ENCODE measurements around the gene LYG1.

DNA sequence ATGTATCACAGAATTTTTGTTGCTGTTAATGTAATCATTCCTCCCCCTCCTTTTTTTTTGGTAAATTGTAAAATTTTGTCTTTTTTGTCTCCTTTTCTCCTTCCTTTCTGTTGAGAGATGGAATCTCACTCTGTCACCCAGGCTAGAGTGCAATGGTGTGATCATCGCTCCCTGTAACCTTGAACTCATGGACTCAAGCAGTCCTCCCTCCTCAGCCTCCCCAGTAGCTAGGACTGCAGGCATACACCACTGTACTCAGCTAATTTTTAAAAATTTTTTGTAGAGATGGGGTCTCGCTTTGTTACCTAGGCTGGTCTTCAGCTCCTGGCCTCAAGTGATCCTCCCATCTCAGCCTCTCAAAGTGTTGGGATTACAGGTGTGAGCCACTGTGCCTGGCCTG lies 41.5 kb upstream of the LYG1 start:
- TF ChIP-seq CTCF (IDR thresholded peaks at IDR 0.05) (no peak), REST (IDR thresholded peaks at IDR 0.05; ENCODE audit: insufficient read depth in 1 of 2, low read depth in 2 of 2, low read length in 1 of 2) (no peak), POLR2AphosphoS5 (IDR thresholded peaks at IDR 0.05; ENCODE audit: low read depth, low read length) (no peak), TCF7L2 (IDR thresholded peaks at IDR 0.05; ENCODE audit: low read depth, low read length) (no peak)

All from Panc1 (cell line).